K562 (cell line): ENCODE results near the gene MED12. TPM values are rescaled to one million over a fixed set of nuclear protein-coding genes. Genes with fewer than 3 reads are reported as not detected.

Experiments used
- FIP1L1 ChIP-seq: fragments of 200-400 bp; formaldehyde crosslinking; IDR thresholded peaks from 2 replicates; pipeline ENCODE4 v1.6.1; 2018; ENCODE audit warnings: mild to moderate bottlenecking, low read depth, low read length; ENCODE audit not compliant: poor library complexity, severe bottlenecking
- TBP ChIP-seq: optimal IDR thresholded peaks from 2 replicates; pipeline ENCODE3; 2011; ENCODE audit warnings: low read depth, low read length, improper control_type of control experiment
- ZBTB2 ChIP-seq: fragments of 450-650 bp; IDR thresholded peaks from 2 replicates; pipeline ENCODE4 v1.6.1; 2016; ENCODE audit warnings: antibody characterized with exemption
- ZFX ChIP-seq: sonication (generic); formaldehyde crosslinking; IDR thresholded peaks from 2 replicates; pipeline ENCODE4 v1.8.0; 2022; ENCODE audit warnings: mild to moderate bottlenecking, missing genetic modification reagents, moderate library complexity
- ZNF280B ChIP-seq: fragments of 250-450 bp; sonication (Bioruptor Pico); IDR thresholded peaks from 2 replicates; pipeline ENCODE4 v1.5.1; 2021; ENCODE audit warnings: mild to moderate bottlenecking
- ZNF609 ChIP-seq: sonication (generic); formaldehyde crosslinking; IDR thresholded peaks from 2 replicates; pipeline ENCODE4 v1.8.1; 2023; ENCODE audit warnings: missing genetic modification reagents, mild to moderate bottlenecking, borderline replicate concordance
- polyA plus RNA-seq, 8 experiments: library from polyadenylated mRNA; depleted of rRNA in 4 of 8; stranded (reverse) in 5 of 8; unstranded in 3 of 8; fragments of >200 nt; fragmentation: Nextera tagmentation in 2 of 8; fragmentation: Illumina TruSeq in 1 of 8; extraction: Ambion mirVana in 2 of 8; extraction: Trizol in 1 of 8; gene quantifications; 2 replicates each; pipeline versions ENCODE4 v1.2.1 to v1.2.3, GENCODE V29; 2011 to 2014; ENCODE audit warnings: inconsistent platforms in 1 of 8, missing spikeins in 1 of 8
- total RNA-seq, 7 experiments: library from RNA; depleted of rRNA in 6 of 7; stranded (reverse); fragments of >200 nt in 6 of 7; fragmentation: Illumina TruSeq in 2 of 7; extraction: Trizol in 2 of 7; gene quantifications; 2 replicates each; pipeline versions ENCODE4 v1.2.1 to v1.2.3, GENCODE V29; 2011 to 2021; ENCODE audit warnings: low replicate concordance in 1 of 7
- TF ChIP-seq, protein P1 (sequence below), 3 experiments: fragments of 200-800 bp in 1 of 3; sonication (Bioruptor generic) in 1 of 3; sonication (generic) in 1 of 3; formaldehyde crosslinking in 1 of 3; IDR thresholded peaks; 2 replicates each; pipeline versions ENCODE4 v1.6.1 to v1.8.0; 2016 to 2022; ENCODE audit warnings: mild to moderate bottlenecking in 2 of 3, missing compliant biosample characterization in 2 of 3, missing genetic modification characterization in 2 of 3, missing genetic modification reagents in 1 of 3
- TF ChIP-seq, protein P2 (sequence below): fragments of 450-650 bp; IDR thresholded peaks from 2 replicates; pipeline ENCODE4 v1.7.0; 2016; ENCODE audit warnings: borderline replicate concordance
- TF ChIP-seq, protein P3 (sequence below): conservative IDR thresholded peaks from 2 replicates; pipeline ENCODE4 v1.6.1; 2011; ENCODE audit warnings: low read depth, mild to moderate bottlenecking, low read length; ENCODE audit not compliant: control insufficient read depth
- TF ChIP-seq, protein P4 (sequence below): sonication (generic); formaldehyde crosslinking; IDR thresholded peaks from 2 replicates; pipeline ENCODE4 v1.8.0; 2022; ENCODE audit warnings: missing genetic modification reagents, mild to moderate bottlenecking, moderate library complexity, borderline replicate concordance

The MED12 gene
- total and polyA plus RNA-seq, 9 of the 15 experiments (the other 6 are each of a cell fraction or from before 2014, with no cell fraction given): 1.6 to 49.7 (median 8.6) TPM

- no peak for TF ChIP-seq ZNF609 (CRISPR knock-in tag)
- TF ChIP-seq, protein P1, sequence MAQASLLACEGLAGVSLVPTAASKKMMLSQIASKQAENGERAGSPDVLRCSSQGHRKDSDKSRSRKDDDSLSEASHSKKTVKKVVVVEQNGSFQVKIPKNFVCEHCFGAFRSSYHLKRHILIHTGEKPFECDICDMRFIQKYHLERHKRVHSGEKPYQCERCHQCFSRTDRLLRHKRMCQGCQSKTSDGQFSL (CRISPR knock-in tag; IDR thresholded peaks at IDR 0.05): peak; percentile 42; the same call in 1 of the 2 replicates
- TF ChIP-seq, protein P1 (tag; IDR thresholded peaks at IDR 0.05): no peak
- TF ChIP-seq, protein P2, sequence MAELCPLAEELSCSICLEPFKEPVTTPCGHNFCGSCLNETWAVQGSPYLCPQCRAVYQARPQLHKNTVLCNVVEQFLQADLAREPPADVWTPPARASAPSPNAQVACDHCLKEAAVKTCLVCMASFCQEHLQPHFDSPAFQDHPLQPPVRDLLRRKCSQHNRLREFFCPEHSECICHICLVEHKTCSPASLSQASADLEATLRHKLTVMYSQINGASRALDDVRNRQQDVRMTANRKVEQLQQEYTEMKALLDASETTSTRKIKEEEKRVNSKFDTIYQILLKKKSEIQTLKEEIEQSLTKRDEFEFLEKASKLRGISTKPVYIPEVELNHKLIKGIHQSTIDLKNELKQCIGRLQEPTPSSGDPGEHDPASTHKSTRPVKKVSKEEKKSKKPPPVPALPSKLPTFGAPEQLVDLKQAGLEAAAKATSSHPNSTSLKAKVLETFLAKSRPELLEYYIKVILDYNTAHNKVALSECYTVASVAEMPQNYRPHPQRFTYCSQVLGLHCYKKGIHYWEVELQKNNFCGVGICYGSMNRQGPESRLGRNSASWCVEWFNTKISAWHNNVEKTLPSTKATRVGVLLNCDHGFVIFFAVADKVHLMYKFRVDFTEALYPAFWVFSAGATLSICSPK: no peak
- no peak for TF ChIP-seq ZNF280B (CRISPR knock-in tag)
- no peak for TF ChIP-seq ZFX (CRISPR knock-in tag)
- peak; percentile 14 for TF ChIP-seq TBP
- TF ChIP-seq, protein P3, sequence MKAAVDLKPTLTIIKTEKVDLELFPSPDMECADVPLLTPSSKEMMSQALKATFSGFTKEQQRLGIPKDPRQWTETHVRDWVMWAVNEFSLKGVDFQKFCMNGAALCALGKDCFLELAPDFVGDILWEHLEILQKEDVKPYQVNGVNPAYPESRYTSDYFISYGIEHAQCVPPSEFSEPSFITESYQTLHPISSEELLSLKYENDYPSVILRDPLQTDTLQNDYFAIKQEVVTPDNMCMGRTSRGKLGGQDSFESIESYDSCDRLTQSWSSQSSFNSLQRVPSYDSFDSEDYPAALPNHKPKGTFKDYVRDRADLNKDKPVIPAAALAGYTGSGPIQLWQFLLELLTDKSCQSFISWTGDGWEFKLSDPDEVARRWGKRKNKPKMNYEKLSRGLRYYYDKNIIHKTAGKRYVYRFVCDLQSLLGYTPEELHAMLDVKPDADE: no peak; the same call in 1 of the 2 replicates
- TF ChIP-seq FIP1L1: no peak
- TF ChIP-seq, protein P4, sequence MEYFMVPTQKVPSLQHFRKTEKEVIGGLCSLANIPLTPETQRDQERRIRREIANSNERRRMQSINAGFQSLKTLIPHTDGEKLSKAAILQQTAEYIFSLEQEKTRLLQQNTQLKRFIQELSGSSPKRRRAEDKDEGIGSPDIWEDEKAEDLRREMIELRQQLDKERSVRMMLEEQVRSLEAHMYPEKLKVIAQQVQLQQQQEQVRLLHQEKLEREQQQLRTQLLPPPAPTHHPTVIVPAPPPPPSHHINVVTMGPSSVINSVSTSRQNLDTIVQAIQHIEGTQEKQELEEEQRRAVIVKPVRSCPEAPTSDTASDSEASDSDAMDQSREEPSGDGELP: no peak
- peak; percentile 49; the same call in 1 of the 2 replicates for TF ChIP-seq ZBTB2
These were observed 15.0 kb upstream of the MED12 start (continued) for GRCh38 chrX:71103110-71103983.
